ENCODE measurements around the gene SIK3. TPM values are rescaled to one million over a fixed set of nuclear protein-coding genes. Genes with fewer than 3 reads are reported as not detected.
"Not testable (repeated sequence)": the region's sequence is repeated elsewhere in the genome, so short reads cannot be mapped to it uniquely, and the experiment has no call there.

The SIK3 gene
- total RNA-seq, 1 donor from 2014 or later, result 32.0 TPM

GRCh38 chr11:116840224-116840745 is 257.9 kb downstream of the SIK3 start:
- peak; percentile 41 for DNase-seq

GRCh38 chr11:116838321-116839084 is 259.7 kb downstream of the SIK3 start:
- no peak for DNase-seq

GRCh38 chr11:116837231-116838091 is 260.8 kb downstream of the SIK3 start, which contains the start of gene APOA1:
APOA1 (minus strand) TSS chr11:116837622; CDS start chr11:116837387, 235 bp downstream.
- no peak for DNase-seq

- DNase-seq, result no peak
These were observed 261.6 kb downstream of the SIK3 start for GRCh38 chr11:116836632-116836991.

GRCh38 chr11:116835791-116836631 is 262.2 kb downstream of the SIK3 start:
- peak; percentile 92 for DNase-seq

GRCh38 chr11:116835042-116835772 is 263.0 kb downstream of the SIK3 start:
- DNase-seq, result no peak

GRCh38 chr11:116834535-116835041 is 263.6 kb downstream of the SIK3 start:
- DNase-seq, result not testable (repeated sequence)

GRCh38 chr11:116833816-116834534 is 264.3 kb downstream of the SIK3 start:
- no peak for DNase-seq

GRCh38 chr11:116833491-116833815 is 264.8 kb downstream of the SIK3 start:
- DNase-seq, result no peak

- no peak for DNase-seq
These were observed 265.6 kb downstream of the SIK3 start for GRCh38 chr11:116832350-116833290.

- no peak for DNase-seq
These were observed 266.4 kb downstream of the SIK3 start for GRCh38 chr11:116831790-116832349.

- no peak for DNase-seq
These were observed 267.9 kb downstream of the SIK3 start for GRCh38 chr11:116830184-116830912.

GRCh38 chr11:116829525-116830183 is 268.6 kb downstream of the SIK3 start, which contains the start of gene APOC3:
APOC3 (plus strand) TSS chr11:116829907; CDS start chr11:116830583, 676 bp downstream.
- no peak for DNase-seq

GRCh38 chr11:116828632-116829524 is 269.4 kb downstream of the SIK3 start:
- DNase-seq, result no peak

- DNase-seq, result no peak
These were observed 270.8 kb downstream of the SIK3 start for GRCh38 chr11:116827461-116827860.

GRCh38 chr11:116826751-116827431 is 271.3 kb downstream of the SIK3 start:
- DNase-seq, result no peak

Measured in tongue (tissue), 2 donors.